GM12878 (cell line): Measurements from ENCODE around the gene COA1. TPM values are rescaled to one million over a fixed set of nuclear protein-coding genes. Genes with fewer than 3 reads are reported as not detected.

Source experiments
- ATAC-seq: fragments of 200-7000 bp; cut with Tn5 transposase; 3 replicates; pipeline ENCODE4 v1.9.1; 2020; ENCODE audit warnings: mild to moderate bottlenecking, moderate library complexity
- BruUV-seq: library from RNA; stranded (reverse); fragments of 400-500 nt; replicated peaks from 2 replicates; lab custom pipeline; 2021; lab: Mats Ljungman, UMichigan
- CTCF ChIA-PET: fragments of 300-600 bp; sonication (Branson Sonifier 250); formaldehyde crosslinking; extraction: SDS; loops from one replicate; lab custom pipeline; 2021; ENCODE audit warnings: inconsistent platforms; lab: Yijun Ruan, JAX
- POLR2A ChIA-PET: fragments of 350-600 bp; formaldehyde crosslinking; extraction: SDS; loops from one replicate; lab custom pipeline; 2021; ENCODE audit warnings: inconsistent platforms; lab: Charles Lee
- RAD21 ChIA-PET: fragments of 300-600 bp; sonication (Branson Sonifier 250); formaldehyde crosslinking; loops from one replicate; lab custom pipeline; 2023; ENCODE audit warnings: antibody characterized with exemption; ENCODE audit not compliant: unreplicated experiment; lab: Charles Lee
- SMC1A ChIA-PET: fragments of 300-600 bp; sonication (Branson Sonifier 250); formaldehyde crosslinking; loops from one replicate; lab custom pipeline; 2023; ENCODE audit not compliant: unreplicated experiment, uncharacterized antibody; lab: Charles Lee
- DNase-seq: peaks from one replicate; pipeline ENCODE4 v3.0.0-alpha.2; 2011; ENCODE audit warnings: low read depth, low spot score
- FAIRE-seq: peaks from 3 replicates; lab custom pipeline; 2011; peaks lifted over from hg19 to GRCh38; lab: Jason Lieb, UNC
- H2AFZ ChIP-seq: 2 replicates; pipeline ENCODE4 v1.6.0; 2011; ENCODE audit warnings: low read depth, low read length, control low read depth; ENCODE audit not compliant: control insufficient read depth
- H3K27ac ChIP-seq: 2 replicates; pipeline ENCODE4 v1.5.1; 2011; ENCODE audit warnings: control low read depth; ENCODE audit not compliant: control insufficient read depth, insufficient read depth
- H3K27me3 ChIP-seq, 2 experiments: replicated peaks in 1 of 2; 2 replicates each; pipeline versions ENCODE4 v1.6.0 to v1.6.1; 2011; ENCODE audit warnings: low read length in 1 of 2; ENCODE audit not compliant: control insufficient read depth in 2 of 2, insufficient read depth in 2 of 2
- H3K36me3 ChIP-seq, 2 experiments: 2 replicates each; pipeline ENCODE4 v1.5.1; 2011; ENCODE audit warnings: low read length in 1 of 2; ENCODE audit not compliant: control insufficient read depth in 2 of 2, insufficient read depth in 2 of 2
- H3K4me1 ChIP-seq: 2 replicates; pipeline ENCODE4 v1.6.1; 2011; ENCODE audit warnings: mild to moderate bottlenecking, low read length, moderate library complexity, mixed read lengths; ENCODE audit not compliant: control insufficient read depth, insufficient read depth
- H3K4me2 ChIP-seq: 2 replicates; pipeline ENCODE4 v1.6.0; 2011; ENCODE audit warnings: control low read depth; ENCODE audit not compliant: control insufficient read depth, insufficient read depth
- H3K4me3 ChIP-seq: fragments of 200-600 bp; sonication (generic); 2 replicates; pipeline ENCODE4 v1.5.1; 2016
- H3K79me2 ChIP-seq: 2 replicates; pipeline ENCODE4 v1.6.0; 2011; ENCODE audit warnings: low read length; ENCODE audit not compliant: control insufficient read depth, insufficient read depth
- H3K9ac ChIP-seq: 2 replicates; pipeline ENCODE4 v1.8.0; 2011; ENCODE audit warnings: low read length, control low read depth, mixed read lengths; ENCODE audit not compliant: control insufficient read depth, insufficient read depth
- H3K9me3 ChIP-seq: replicated peaks from 3 replicates; pipeline ENCODE4 v1.5.1; 2011; ENCODE audit warnings: mild to moderate bottlenecking, low read length; ENCODE audit not compliant: control insufficient read depth, insufficient read depth
- H4K20me1 ChIP-seq: 2 replicates; pipeline ENCODE4 v1.6.0; 2011; ENCODE audit not compliant: control insufficient read depth, insufficient read depth
- KLF5 ChIP-seq: fragments of 450-650 bp; IDR thresholded peaks from 2 replicates; pipeline ENCODE4 v1.6.1; 2014; ENCODE audit warnings: mild to moderate bottlenecking; ENCODE audit not compliant: partially characterized antibody
- ZNF592 ChIP-seq: fragments of 450-650 bp; IDR thresholded peaks from 2 replicates; pipeline ENCODE4 v1.6.1; 2017; ENCODE audit warnings: mild to moderate bottlenecking, moderate library complexity
- WGBS: methylation state at CpG from one replicate; pipeline ENCODE4 v1.1.6; 2016; ENCODE audit warnings: low lambda C conversion rate; ENCODE audit not compliant: insufficient replicate concordance, insufficient coverage; ENCODE audit errors: missing lambda C conversion rate; 5-methylcytosine and 5-hydroxymethylcytosine counted together
- in situ Hi-C: fragments of 300-500 bp; cut with MboI; formaldehyde crosslinking; loops from 9 replicates; pipeline ENCODE4 v1.14.3; 2018; ENCODE audit warnings: mixed read lengths
- intact Hi-C: fragments of 100-400 bp; cut with micrococcal nuclease; formaldehyde crosslinking; loops from one replicate; pipeline ENCODE4 v1.14.2; 2022; ENCODE audit not compliant: unreplicated experiment
- polyA plus RNA-seq, 11 experiments: library from polyadenylated mRNA; depleted of rRNA in 4 of 11; unstranded in 6 of 11; stranded (reverse) in 5 of 11; fragments of >200 nt; fragmentation: Nextera tagmentation in 4 of 11; fragmentation: Illumina TruSeq in 1 of 11; extraction: Ambion mirVana in 4 of 11; extraction: Trizol in 1 of 11; gene quantifications; 1 replicate in 1 of 11; 2 replicates in 10 of 11; pipeline versions ENCODE4 v1.2.1 to v1.2.3, GENCODE V29; 2011 to 2016; ENCODE audit warnings: inconsistent platforms in 2 of 11, missing spikeins in 2 of 11, low read depth in 1 of 11
- total RNA-seq, 4 experiments: library from RNA; depleted of rRNA in 3 of 4; stranded (reverse); fragments of >200 nt in 3 of 4; fragmentation: Illumina TruSeq in 1 of 4; extraction: Trizol in 1 of 4; gene quantifications; 2 replicates each; pipeline versions ENCODE4 v1.2.1 to v1.2.3, GENCODE V29; 2013 to 2021

COA1 gene
- total and polyA plus RNA-seq, 10 of the 15 experiments (the other 5 are each of a cell fraction or from before 2014, with no cell fraction given), result 83.1 to 258 (median 111) TPM

DNA sequence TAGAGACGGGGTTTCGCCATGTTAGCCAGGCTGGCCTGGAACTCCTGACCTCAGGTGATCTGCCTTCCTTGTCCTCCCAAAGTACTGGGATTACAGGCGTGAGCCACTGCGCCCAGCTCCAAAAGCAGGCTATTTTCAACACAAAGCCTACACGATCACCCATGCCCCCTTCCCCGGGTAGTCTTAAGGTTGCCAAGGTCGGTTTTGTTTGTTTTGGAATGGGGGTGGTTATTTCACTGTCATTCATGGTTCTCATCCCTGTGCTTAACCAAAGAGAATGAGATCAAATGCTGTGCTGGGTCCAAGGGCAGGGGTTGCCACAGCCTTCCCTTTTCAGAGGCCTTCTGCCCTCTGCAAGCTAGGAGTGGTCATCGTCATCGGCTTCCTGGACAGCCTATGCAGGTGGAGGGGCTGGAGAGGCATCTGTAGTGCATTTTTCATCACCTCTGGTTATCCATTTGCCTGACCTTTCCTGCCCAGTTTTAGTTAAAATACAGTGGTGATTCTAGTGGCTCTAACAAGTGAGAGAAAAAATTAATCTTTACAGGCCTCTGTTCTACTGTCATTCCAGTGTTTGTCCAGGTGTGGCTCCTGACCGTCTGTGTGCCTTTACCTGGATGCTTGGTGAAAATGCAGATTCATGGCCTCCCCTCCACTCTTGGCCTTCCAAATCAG is 40.6 kb upstream of the COA1 start:
- peaks cover 2% of the 10 kb centered on the region; the same call in 1 of the 3 replicates for H3K9me3 ChIP-seq
- in situ Hi-C loops (no loop called here), intact Hi-C loops (no loop called here)
- H3K4me1 ChIP-seq, result peaks cover 3% of the 10 kb centered on the region
- SMC1A ChIA-PET, result interaction anchor here (0.6 kb wide), 1 partner anchor 151 kb away, joined by 3 read pairs; no protein-coding TSS in a partner anchor
- no peak overlapping the region for H3K9ac ChIP-seq
- no peak overlapping the region for H2AFZ ChIP-seq
- no peaks in the 10 kb centered on the region for H4K20me1 ChIP-seq
- H3K4me3 ChIP-seq, result no peak overlapping the region
- CTCF ChIA-PET, result interaction anchor here (1.1 to 1.5 kb wide), 2 partner anchors 15 to 509 kb away, joined by 3 to 7 read pairs; no protein-coding TSS in a partner anchor
- no peak overlapping the region for H3K27ac ChIP-seq
- RAD21 ChIA-PET, result no interaction called here
- H3K27me3 ChIP-seq, result no peaks in the 10 kb centered on the region
- ATAC-seq, result no peak
- no peak for DNase-seq
- 91% methylated on average over 10 of the region's 10 CpGs for WGBS
- BruUV-seq, result no TSS peak
- no peak for FAIRE-seq
- TF ChIP-seq ZNF592, result no peak
- TF ChIP-seq KLF5, result no peak
- peaks cover 7% of the 10 kb centered on the region for H3K79me2 ChIP-seq
- H3K36me3 ChIP-seq, result peaks cover 3 to 10% of the 10 kb centered on the region in 2 experiments; a peak in 3 of 4 replicates
- H3K4me2 ChIP-seq, result no peak overlapping the region
- POLR2A ChIA-PET, result no interaction called here
